Stimulated activated CD8-positive, alpha-beta memory T cell treated with anti-CD3 and anti-CD28 coated beads, Interleukin-15, amount 100 ng/mL, for 4 hours (primary cell): ENCODE results near the gene GJA10.
"Not testable (repeated sequence)": the region's sequence is repeated elsewhere in the genome, so short reads cannot be mapped to it uniquely, and the experiment has no call there.

Experiments
- DNase-seq, 2 donors: peaks; one replicate each; pipeline ENCODE4 v3.0.0-alpha.2; 2020; ENCODE audit warnings: low read depth in 2 of 2

The GJA10 gene

GRCh38 chr6:89894169-89894568 is at the start of gene GJA10:
GJA10 (plus strand) TSS chr6:89894469; CDS start chr6:89894469, 0 bp downstream.
- no peak for DNase-seq

GRCh38 chr6:89847513-89847912 is 46.8 kb upstream of the GJA10 start:
- DNase-seq = not testable (repeated sequence)

GRCh38 chr6:89853068-89853467 is 41.2 kb upstream of the GJA10 start:
- no peak for DNase-seq

- no peak for DNase-seq
Observed at GRCh38 chr6:89858041-89858440, 36.2 kb upstream of the GJA10 start.

- no peak for DNase-seq
Observed at GRCh38 chr6:89859744-89860143, 34.5 kb upstream of the GJA10 start.

- DNase-seq = no peak
Observed at GRCh38 chr6:89862273-89862672, 32.0 kb upstream of the GJA10 start.

- no peak for DNase-seq
Observed at GRCh38 chr6:89862698-89863097, 31.6 kb upstream of the GJA10 start.

GRCh38 chr6:89866024-89866678 is 28.1 kb upstream of the GJA10 start:
- DNase-seq = no peak

- no peak for DNase-seq
Observed at GRCh38 chr6:89873721-89874120, 20.5 kb upstream of the GJA10 start.

GRCh38 chr6:89874438-89874837 is 19.8 kb upstream of the GJA10 start:
- DNase-seq = no peak

GRCh38 chr6:89886378-89887120 is 7.7 kb upstream of the GJA10 start:
- DNase-seq = no peak

GRCh38 chr6:89887452-89888137 is 6.7 kb upstream of the GJA10 start:
- no peak for DNase-seq

- DNase-seq = no peak
Observed at GRCh38 chr6:89888138-89888514, 6.1 kb upstream of the GJA10 start.

GRCh38 chr6:89888871-89889270 is 5.4 kb upstream of the GJA10 start:
- no peak for DNase-seq

- DNase-seq = not testable (repeated sequence)
Observed at GRCh38 chr6:89890845-89891528, 3.3 kb upstream of the GJA10 start.

GRCh38 chr6:89892577-89892976 is 1.7 kb upstream of the GJA10 start:
- not testable (repeated sequence) for DNase-seq

- no peak for DNase-seq
Observed at GRCh38 chr6:89895276-89895874, 1.1 kb downstream of the GJA10 start.

- DNase-seq = not testable (repeated sequence)
Observed at GRCh38 chr6:89910001-89910901, 16.0 kb downstream of the GJA10 start.

GRCh38 chr6:89910902-89911240 is 16.6 kb downstream of the GJA10 start:
- DNase-seq = no peak

- DNase-seq = no peak
Observed at GRCh38 chr6:89916136-89916920, 22.1 kb downstream of the GJA10 start.
